Stimulated activated naive CD8-positive, alpha-beta T cell treated with anti-CD3 and anti-CD28 coated beads, Interleukin-15, Interleukin-2, amounts not matched to agents 100 U/mL and 50 U/mL, for 24 hours (primary cell): Measurements from ENCODE around the gene RBPJL.

Experiments used
- ATAC-seq: fragments of 150-1000 bp; cut with Tn5 transposase; one replicate; pipeline ENCODE4 v1.10.0; 2021
- DNase-seq: peaks from one replicate; pipeline ENCODE4 v3.0.0; 2021

The RBPJL gene

GRCh38 chr20:45293041-45294002 lies 13.3 kb upstream of the RBPJL start:
- ATAC-seq = peak; percentile 83
- peak; percentile 91 for DNase-seq

DNA sequence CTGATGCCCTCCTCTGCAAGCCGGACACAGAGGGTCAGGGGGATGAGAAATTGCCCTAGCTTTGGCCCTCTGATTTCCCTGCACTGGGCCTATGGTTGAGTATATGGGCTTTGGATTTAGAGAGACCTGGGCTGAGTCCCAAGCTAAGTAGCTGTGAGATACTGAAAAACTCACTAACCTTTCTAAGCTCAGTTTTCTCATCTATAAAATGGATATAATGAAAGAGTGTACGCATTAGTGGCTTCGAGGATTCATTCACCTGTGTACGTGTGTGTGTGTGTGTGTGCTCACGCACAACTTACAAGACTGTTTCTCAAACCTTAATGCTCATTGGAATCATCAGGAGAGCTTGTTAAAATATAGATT lies 12.7 kb upstream of the RBPJL start:
- ATAC-seq (no peak), DNase-seq (no peak)

DNA sequence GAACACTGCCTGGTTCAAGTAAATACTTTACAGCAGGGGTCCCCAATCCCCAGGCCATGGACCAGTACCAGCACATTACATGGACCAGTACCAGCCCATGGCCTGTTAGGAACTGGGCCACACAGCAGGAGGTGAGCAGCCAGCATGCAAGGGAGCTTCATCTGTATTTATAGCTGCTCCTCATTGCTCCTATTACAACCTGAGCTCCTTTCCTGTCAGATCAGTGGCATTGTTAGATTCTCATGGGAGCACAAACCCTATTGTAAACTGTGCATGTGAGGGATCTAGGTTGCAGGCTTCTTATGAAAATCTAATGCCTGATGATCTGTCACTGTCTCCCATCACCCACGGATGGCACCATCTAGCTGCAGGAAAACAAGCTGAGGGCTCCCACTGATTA lies 12.0 kb upstream of the RBPJL start:
- DNase-seq = no peak
- ATAC-seq = no peak

DNA sequence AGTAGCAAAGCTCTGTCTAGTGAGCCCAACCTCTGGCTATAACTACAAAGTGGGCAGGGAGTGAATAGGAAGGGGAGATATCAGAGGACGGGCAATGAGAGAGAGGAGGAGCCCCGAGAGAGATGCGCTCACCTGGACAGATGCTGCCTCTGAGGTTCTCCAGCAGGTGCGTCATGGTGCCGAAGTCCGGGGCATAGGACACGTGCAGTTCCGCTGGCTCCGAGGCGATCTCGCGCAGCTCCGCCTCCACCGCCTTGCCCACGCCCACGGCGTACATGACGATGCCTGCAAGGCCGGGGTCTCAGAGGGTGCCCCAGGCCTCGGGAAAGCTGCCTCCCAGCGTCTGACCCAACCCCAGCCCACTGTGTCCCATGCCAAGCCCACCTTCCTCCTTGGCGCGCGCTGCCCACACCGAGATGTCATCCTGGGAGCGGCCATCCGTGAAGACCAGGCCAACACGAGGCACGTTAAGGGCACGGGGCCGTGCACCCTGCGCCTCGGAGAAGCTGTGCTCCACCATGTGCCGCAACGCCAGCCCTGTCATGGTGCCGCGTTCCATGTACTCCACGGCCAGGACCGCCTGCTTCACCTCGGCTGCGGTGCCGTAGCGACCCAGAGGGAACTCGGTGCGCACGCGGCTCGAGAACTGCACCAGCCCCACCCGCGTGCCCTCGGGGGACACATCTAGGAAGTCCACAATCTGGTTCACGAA lies 8.7 kb upstream of the RBPJL start:
- DNase-seq = no peak
- no peak for ATAC-seq

DNA sequence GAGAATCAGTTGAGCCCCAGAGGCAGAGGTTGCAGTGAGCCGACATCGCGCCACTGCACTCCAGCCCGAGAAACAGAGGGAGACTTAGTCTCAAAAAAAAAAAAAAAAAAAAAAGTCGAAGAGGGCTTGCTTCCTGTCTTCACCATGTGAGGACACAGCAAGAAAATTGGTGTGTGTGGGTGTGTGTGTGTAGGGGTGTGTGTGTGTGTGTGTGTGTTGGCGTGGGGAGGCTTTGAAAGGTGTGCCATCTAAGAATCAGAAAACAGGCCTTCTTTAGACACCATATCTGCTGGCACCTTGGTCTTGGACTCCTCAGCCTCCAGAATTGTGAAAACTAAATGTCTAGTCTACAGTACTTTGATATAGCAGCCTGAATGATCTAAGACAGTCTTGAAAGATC lies 6.9 kb upstream of the RBPJL start:
- no peak for ATAC-seq
- no peak for DNase-seq

DNA sequence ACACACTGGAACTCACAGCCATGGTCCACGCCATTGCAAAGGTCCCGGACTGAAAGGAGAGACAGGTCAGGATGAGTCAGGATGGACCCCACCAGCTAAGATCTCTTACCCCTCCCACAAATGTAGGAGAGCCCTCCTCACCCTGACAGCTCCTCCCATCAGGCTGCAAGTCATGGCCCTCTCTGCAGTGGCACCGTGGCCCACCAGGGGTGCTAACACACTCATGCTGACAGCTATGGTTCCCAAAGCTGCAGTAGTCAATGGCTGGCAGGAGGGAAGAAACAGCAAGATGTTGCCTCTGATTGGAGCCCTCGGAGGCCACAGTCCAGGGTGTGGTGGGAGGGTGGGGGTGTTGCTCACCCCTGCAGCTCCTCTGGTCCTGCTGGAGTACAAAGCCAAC lies 5.7 kb upstream of the RBPJL start:
- ATAC-seq (peak; percentile 49), DNase-seq (peak; percentile 63)

DNA sequence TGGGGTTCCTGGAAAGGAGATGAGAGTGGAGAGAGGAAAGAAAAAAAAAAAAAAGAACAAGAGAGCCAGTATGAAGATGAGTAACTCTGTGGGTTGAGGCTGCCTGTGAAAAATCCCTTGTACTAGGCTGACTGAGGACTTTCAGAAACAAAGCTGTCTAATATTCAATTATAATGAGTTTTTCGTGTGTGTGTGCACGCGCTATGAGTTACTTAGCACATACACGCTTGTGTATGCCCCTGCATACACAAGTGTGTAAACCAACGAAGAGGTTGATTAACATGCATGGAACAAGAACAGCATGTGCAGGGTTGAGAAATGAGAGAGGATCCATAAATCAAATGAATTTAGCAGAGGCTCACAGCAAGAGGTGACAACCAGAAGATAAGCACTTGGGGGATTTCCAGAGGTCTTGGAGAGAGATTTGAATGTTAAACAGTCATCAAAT lies 4.8 kb upstream of the RBPJL start:
- peak; percentile 6 for ATAC-seq

DNA sequence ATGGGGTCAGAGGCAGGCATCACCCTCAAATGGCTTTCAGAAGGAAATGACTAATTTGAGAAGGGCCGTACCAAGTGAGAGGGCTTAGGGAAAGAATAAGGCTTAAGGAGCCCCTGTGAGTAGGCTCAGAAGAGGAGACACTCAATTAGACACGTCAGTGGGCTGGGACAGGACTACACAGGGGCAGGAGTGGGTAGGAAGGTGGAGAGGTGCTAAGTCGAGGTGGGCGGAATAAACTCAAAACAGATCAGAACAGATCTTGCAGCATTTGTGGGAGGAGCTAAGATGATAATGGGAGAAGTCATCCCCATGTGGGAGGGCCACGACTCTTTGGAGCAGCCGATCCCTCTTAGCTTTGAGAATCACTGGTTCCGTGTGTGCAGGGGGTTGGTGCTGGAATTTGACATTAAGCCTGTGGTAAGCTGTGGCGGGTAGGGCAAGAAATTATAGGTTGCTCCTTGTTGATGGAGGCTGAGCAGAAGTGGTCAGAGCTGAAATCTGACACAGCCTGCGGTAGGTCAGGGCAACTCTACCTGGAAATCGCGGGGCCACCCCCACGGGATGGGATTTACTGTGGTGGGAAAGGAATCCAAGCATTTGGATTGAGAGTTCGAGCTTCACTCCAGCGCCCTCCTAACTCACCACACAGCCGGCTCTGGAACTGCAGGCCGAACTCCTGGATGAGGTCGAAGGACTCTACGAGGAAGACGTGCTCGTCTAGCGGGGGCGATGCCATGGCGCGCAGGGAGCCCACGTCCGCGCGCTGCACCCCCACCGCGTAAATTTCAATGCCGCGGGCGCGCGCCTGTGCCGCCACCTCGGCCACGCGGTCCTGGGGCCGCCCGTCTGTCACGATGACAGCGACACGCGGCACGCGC lies 2.8 kb upstream of the RBPJL start:
- ATAC-seq = peak; percentile 80
- no peak for DNase-seq

More for the DNA sequence above, 4.8 kb upstream of the RBPJL start:
- DNase-seq = no peak

DNA sequence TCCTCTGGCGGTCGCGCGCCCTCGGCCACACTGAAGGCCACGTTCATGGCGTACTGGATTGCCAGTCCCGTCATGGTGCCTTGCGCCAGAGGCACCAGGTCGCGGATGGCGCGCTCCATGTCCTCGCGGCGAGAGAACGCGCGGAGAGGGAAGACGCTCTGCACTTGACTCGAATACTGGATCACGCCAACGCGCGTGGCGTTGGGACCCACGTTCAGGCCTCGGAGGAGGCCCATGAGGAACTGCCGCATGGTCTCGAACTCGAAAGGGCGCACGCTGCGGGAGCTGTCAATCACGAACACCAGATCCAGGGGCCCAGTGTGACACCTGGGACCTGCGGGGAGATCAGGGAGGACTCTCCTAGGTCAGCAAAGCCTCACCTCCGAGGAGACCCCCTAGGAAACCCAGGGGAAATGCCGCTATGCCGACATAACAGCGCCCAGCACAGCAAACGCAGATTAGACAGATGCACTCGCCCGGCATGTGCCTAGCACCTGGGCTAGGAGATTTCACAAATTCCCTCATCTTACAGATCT lies 2.1 kb upstream of the RBPJL start:
- DNase-seq = no peak

GRCh38 chr20:45305262-45305661 lies 1.4 kb upstream of the RBPJL start:
- ATAC-seq = no peak
- DNase-seq = no peak

More for the DNA sequence above, 2.1 kb upstream of the RBPJL start:
- ATAC-seq = no peak

GRCh38 chr20:45307076-45307640 lies 518 bp downstream of the RBPJL start:
- DNase-seq (no peak), ATAC-seq (no peak)

DNA sequence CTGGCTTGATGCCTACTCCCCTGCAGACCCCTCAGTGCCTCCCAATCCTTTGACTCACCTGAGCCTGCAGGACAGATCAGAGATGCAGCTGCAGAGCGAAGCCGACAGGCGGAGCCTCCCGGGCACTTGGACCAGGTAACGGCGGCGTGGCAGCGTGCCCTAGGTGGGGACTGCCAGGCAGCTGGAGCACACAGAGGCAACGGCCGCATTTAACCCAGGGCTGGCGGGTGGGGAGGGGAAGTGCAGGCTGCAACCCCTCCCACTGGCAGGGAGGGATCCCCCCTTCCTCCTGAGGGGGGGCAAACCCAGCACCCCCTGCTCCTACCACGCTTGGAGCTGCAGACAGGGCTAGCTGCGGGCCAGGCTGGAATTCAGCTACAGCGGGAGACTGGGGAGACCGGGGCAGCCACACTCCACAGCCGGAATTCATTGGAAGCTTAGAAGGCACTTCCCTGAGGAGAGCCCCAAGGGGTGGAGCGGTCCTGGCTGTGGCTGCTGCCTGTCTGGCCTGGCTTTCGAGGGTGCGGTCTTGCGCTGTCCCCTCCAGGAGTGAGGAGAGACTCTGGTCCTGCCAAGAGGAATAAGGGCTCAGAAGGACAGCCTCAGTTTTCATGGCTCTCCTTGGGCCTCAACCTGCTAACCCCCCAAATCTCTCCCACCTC lies 1.6 kb downstream of the RBPJL start, which contains the start of gene MATN4:
Gene MATN4 (minus strand): TSS at position 183 of the 662 bp plus-strand sequence. CDS start 2,717 bp downstream, outside the sequence.
- DNase-seq (no peak), ATAC-seq (no peak)

- DNase-seq (no peak), ATAC-seq (no peak)
Observed at GRCh38 chr20:45309075-45309474, 2.4 kb downstream of the RBPJL start.

DNA sequence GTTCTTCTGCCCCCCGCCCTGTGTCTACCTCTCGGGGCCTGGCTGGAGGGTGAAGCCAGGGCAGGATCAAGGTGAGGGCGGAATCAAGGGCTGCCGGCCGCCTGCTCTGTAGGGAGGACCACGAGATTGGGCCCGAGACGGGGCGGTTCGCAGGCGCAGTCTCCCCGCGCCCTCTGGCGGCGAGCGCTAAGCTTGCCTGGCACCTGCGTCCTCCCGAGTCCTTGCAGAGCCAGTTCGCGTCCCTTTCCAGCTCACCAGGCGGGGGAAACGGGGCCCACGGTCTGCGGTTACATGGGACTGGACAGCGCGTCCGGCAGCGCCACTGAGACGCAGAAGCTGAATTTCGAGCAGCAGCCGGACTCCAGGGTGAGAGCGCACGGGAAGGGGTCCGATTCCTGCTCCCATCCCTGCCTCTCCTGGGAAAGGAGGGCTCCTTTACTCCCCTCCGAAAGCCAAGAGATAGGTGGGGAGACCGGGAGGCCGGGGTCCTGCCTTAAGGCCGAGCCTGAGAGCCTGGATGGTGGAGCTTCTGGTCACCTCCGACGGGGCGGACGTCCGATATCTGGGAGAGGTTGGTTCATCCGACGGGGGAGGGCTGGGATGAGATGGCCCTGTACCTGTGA lies 5.1 kb downstream of the RBPJL start:
- ATAC-seq (peak; percentile 74), DNase-seq (peak; percentile 82)

- DNase-seq (no peak), ATAC-seq (no peak)
Observed at GRCh38 chr20:45312241-45312640, 5.6 kb downstream of the RBPJL start.

GRCh38 chr20:45313065-45313695 lies 6.5 kb downstream of the RBPJL start:
- no peak for DNase-seq
- no peak for ATAC-seq

DNA sequence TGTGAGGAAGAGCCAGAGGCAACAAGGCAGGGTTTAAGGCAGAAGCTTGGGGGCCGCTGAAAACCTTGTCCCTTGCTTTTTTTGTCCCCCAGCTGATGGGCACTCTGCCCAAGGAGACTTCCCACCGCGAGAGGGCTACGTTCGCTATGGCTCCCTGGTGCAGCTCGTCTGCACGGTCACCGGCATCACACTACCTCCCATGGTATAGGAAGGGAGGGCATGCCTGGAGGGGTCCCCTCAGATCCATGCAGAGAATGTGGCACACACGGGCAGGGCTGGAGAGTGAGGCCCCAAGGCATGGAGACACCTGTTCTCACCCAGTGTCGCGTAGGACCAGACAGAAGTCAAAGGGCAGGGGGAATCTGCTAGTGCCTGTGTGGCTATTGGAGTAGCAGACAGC lies 7.3 kb downstream of the RBPJL start:
- ATAC-seq (no peak), DNase-seq (no peak)

DNA sequence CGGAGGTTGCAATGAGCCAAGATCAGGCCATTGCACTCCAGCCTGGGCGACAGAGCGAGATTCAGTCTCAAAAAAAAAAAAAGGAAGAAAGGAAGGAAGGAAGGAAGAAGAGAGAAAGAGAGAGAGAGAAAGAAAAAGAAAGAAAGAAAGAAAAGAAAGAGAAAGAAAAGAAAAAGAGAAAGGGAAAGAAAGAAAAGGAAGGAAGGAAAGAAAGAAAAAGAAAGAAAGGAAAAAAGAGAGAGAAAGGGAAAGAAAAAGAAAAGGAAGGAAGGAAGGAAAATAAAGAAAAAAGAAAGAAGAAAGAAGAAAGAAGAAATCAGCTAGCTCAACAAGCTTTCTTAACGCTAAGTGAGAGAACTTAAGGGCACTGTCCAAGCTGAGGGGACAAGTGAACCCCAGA lies 9.0 kb downstream of the RBPJL start:
- ATAC-seq (no peak), DNase-seq (no peak)

DNA sequence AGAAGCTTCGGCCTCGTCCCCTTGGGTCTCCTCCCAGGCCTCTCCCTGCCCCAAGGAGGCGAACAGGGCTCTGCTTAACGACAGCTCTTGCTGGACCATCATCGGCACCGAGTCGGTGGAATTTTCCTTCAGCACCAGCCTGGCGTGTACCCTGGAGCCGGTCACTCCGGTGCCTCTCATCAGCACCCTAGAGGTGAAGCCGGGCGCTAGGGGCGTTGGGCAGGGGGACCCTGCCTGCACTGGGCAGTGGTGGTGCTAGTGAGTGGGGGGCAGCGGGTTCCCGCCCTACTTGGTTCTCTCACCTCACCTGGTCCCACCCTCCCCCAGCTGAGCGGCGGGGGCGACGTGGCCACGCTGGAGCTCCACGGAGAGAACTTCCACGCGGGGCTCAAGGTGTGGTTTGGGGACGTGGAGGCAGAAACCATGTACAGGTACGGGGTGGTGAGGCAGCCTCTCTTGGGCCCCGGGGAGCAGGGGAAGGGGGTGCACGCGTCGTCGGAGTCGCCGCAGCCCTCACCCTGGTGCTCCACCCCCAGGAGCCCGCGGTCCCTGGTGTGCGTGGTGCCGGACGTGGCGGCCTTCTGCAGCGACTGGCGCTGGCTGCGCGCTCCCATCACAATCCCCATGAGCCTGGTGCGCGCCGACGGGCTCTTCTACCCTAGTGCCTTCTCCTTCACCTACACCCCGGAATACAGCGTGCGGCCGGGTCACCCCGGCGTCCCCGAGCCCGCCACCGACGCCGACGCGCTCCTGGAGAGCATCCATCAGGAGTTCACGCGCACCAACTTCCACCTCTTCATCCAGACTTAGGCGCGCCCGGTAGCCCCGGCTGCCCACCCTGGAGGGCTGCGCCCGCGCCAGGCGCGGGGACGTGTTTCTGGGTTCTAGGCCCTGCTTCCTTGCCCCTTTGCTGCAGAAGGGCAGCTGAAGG lies 9.8 kb downstream of the RBPJL start:
- DNase-seq = no peak
- no peak for ATAC-seq
